Measurements from ENCODE around the gene DISP3. TPM values are rescaled to one million over a fixed set of nuclear protein-coding genes. Genes with fewer than 3 reads are reported as not detected.

Gene DISP3
- total RNA-seq, 1 experiment from 2014 or later = 2.3 TPM

- Histone ChIP-seq H3K27ac (ENCODE audit: low read depth, low read length) (no peak overlapping the region), H3K9me2 (ENCODE audit: insufficient read depth) (no peaks in the 10 kb centered on the region), H3K36me3 (ENCODE audit: control insufficient read depth in 1 of 2, insufficient read depth in 2 of 2, low read length in 2 of 2) (no peaks in the 10 kb centered on the region), H3K27me3 (ENCODE audit: insufficient read depth, low read length) (no peaks in the 10 kb centered on the region), H3K9me3 (ENCODE audit: control insufficient read depth in 1 of 2, insufficient read depth in 1 of 2, low read depth in 1 of 2, low read length in 2 of 2) (peaks cover 6 to 10% of the 10 kb centered on the region in 2 experiments; a peak in 3 of 4 replicates), H3K4me3 (replicated peaks in 1 of 2; ENCODE audit: low read depth in 1 of 2, low read length in 2 of 2) (no peak overlapping the region), H4K20me1 (ENCODE audit: insufficient read depth) (no peaks in the 10 kb centered on the region), H3K9ac (ENCODE audit: low read length) (no peak overlapping the region), H3K4me1 (ENCODE audit: control insufficient read depth in 1 of 2, insufficient read depth in 2 of 2, low read length in 2 of 2) (no peaks in the 10 kb centered on the region), H3K79me2 (ENCODE audit: insufficient read depth, low read length) (no peaks in the 10 kb centered on the region), H2AFZ (ENCODE audit: low read depth, low read length, poor library complexity, severe bottlenecking) (no peak overlapping the region), H3K4me2 (ENCODE audit: low read length) (no peak overlapping the region)
- RAD21 ChIA-PET (ENCODE audit: low non-redundant PET in 1 of 2, low total read pairs in 2 of 2, uncharacterized antibody in 2 of 2, unreplicated experiment in 2 of 2) = no interaction called here
- DNase-seq (ENCODE audit: low read depth, low spot score) = no peak
- POLR2A ChIA-PET = no interaction called here
- no TSS peak for BruUV-seq (replicated peaks)
- intact Hi-C loops (cut with micrococcal nuclease) = no loop called here
- TF ChIP-seq CEBPB (IDR thresholded peaks at IDR 0.05; ENCODE audit: low read depth) (no peak), ZNF274 (IDR thresholded peaks at IDR 0.05; ENCODE audit: low read depth, low read length) (no peak), SP1 (IDR thresholded peaks at IDR 0.05; ENCODE audit: low read depth) (no peak), ZBTB33 (IDR thresholded peaks at IDR 0.05; ENCODE audit: extremely low read depth, insufficient replicate concordance, low read length) (no peak)
- CTCF ChIA-PET = no interaction called here
- ATAC-seq = no peak
Measured at GRCh38 chr1:11501491-11501897, 22.5 kb downstream of the DISP3 start.

- Histone ChIP-seq H3K4me2 (ENCODE audit: low read length) (no peak overlapping the region), H3K27ac (ENCODE audit: low read depth, low read length) (no peak overlapping the region), H3K36me3 (ENCODE audit: control insufficient read depth in 1 of 2, insufficient read depth in 2 of 2, low read length in 2 of 2) (no peaks in the 10 kb centered on the region), H3K4me3 (replicated peaks in 1 of 2; ENCODE audit: low read depth in 1 of 2, low read length in 2 of 2) (no peak overlapping the region), H3K79me2 (ENCODE audit: insufficient read depth, low read length) (no peaks in the 10 kb centered on the region), H3K9me2 (ENCODE audit: insufficient read depth) (no peaks in the 10 kb centered on the region), H3K9ac (ENCODE audit: low read length) (no peak overlapping the region), H3K4me1 (ENCODE audit: control insufficient read depth in 1 of 2, insufficient read depth in 2 of 2, low read length in 2 of 2) (no peaks in the 10 kb centered on the region), H2AFZ (ENCODE audit: low read depth, low read length, poor library complexity, severe bottlenecking) (no peak overlapping the region), H3K27me3 (ENCODE audit: insufficient read depth, low read length) (no peaks in the 10 kb centered on the region), H4K20me1 (ENCODE audit: insufficient read depth) (no peaks in the 10 kb centered on the region), H3K9me3 (ENCODE audit: control insufficient read depth in 1 of 2, insufficient read depth in 1 of 2, low read depth in 1 of 2, low read length in 2 of 2) (peaks cover 8 to 14% of the 10 kb centered on the region in 2 experiments; a peak in 3 of 4 replicates)
- intact Hi-C loops (cut with micrococcal nuclease) = no loop called here
- no peak for ATAC-seq
- no TSS peak for BruUV-seq (replicated peaks)
- CTCF ChIA-PET = no interaction called here
- POLR2A ChIA-PET = no interaction called here
- TF ChIP-seq ZFX (IDR thresholded peaks at IDR 0.05) (no peak), EZH2phosphoT487 (IDR thresholded peaks at IDR 0.05; ENCODE audit: borderline replicate concordance) (no peak), RAD21 (IDR thresholded peaks at IDR 0.05; ENCODE audit: low read depth) (no peak), POLR2A (IDR thresholded peaks at IDR 0.05; ENCODE audit: borderline replicate concordance, extremely low read depth, insufficient read depth, insufficient read length) (no peak), CBX3 (IDR thresholded peaks at IDR 0.05; ENCODE audit: low read depth) (no peak), CEBPB (IDR thresholded peaks at IDR 0.05; ENCODE audit: low read depth) (no peak), ATF3 (IDR thresholded peaks at IDR 0.05) (no peak), SP1 (IDR thresholded peaks at IDR 0.05; ENCODE audit: low read depth) (no peak), EGR1 (IDR thresholded peaks at IDR 0.05; ENCODE audit: low read depth) (no peak), TCF7L2 (IDR thresholded peaks at IDR 0.05; ENCODE audit: borderline replicate concordance, extremely low read depth, insufficient read depth, insufficient read length) (no peak), YY1 (IDR thresholded peaks at IDR 0.05; ENCODE audit: extremely low read depth, insufficient replicate concordance, low read depth, low read length) (no peak), CTCF (IDR thresholded peaks at IDR 0.05 in 2 of 3, conservative IDR thresholded peaks at IDR 0.05 in 1 of 3; ENCODE audit: borderline replicate concordance in 1 of 3, insufficient read depth in 1 of 3, low read depth in 2 of 3, low read length in 2 of 3) (no peak), ZNF274 (IDR thresholded peaks at IDR 0.05; ENCODE audit: low read depth, low read length) (no peak), ELF1 (IDR thresholded peaks at IDR 0.05; ENCODE audit: borderline replicate concordance, low read depth) (no peak), POLR2AphosphoS5 (IDR thresholded peaks at IDR 0.05; ENCODE audit: low read depth, low read length) (no peak)
- RAD21 ChIA-PET (ENCODE audit: low non-redundant PET in 1 of 2, low total read pairs in 2 of 2, uncharacterized antibody in 2 of 2, unreplicated experiment in 2 of 2) = no interaction called here
- DNase-seq (ENCODE audit: low read depth, low spot score) = no peak
Measured at GRCh38 chr1:11501906-11502485, 23.0 kb downstream of the DISP3 start.

Data from HCT116 (cell line).